A673 (cell line): ENCODE data around the gene C9orf50.

Experiments used
- CTCF ChIP-seq: fragments of 300-800, 200-600 bp; sonication (generic); conservative IDR thresholded peaks from 2 replicates; pipeline ENCODE4 v1.5.1; 2017; ENCODE audit warnings: low read depth, mild to moderate bottlenecking, antibody characterized with exemption, low read length, moderate library complexity, mixed read lengths
- EZH2 ChIP-seq: fragments of 200-600 bp; sonication (generic); IDR thresholded peaks from 2 replicates; pipeline ENCODE4 v1.6.1; 2017; ENCODE audit warnings: borderline replicate concordance, low read depth, mild to moderate bottlenecking, mixed read lengths, antibody characterized with exemption, low read length; ENCODE audit not compliant: poor library complexity, severe bottlenecking

- TF ChIP-seq CTCF: no peak
- no peak for TF ChIP-seq EZH2
These were observed 10.8 kb upstream of the C9orf50 start for GRCh38 chr9:129631674-129632129.
